HEK293 (cell line): ENCODE results near the gene SSBP2.

Experiments used
- CTCF ChIA-PET: fragments of 350-600 bp; formaldehyde crosslinking; extraction: SDS; loops from one replicate; lab custom pipeline; 2021; ENCODE audit warnings: antibody characterized with exemption; lab: Yijun Ruan, JAX
- POLR2A ChIA-PET: fragments of 300-600 bp; formaldehyde crosslinking; extraction: SDS; loops from one replicate; lab custom pipeline; 2020; ENCODE audit warnings: antibody characterized with exemption, inconsistent platforms; lab: Yijun Ruan, JAX
- H3K27ac ChIP-seq: fragments of 200-500 bp; sonication (Bioruptor generic); 2 replicates; pipeline ENCODE4 v1.5.1; 2014; ENCODE audit warnings: low read depth, low read length, control low read depth, inconsistent platforms; ENCODE audit errors: extremely low read depth
- H3K36me3 ChIP-seq, 2 experiments: fragments of 200-500 bp in 1 of 2; sonication (Bioruptor generic) in 1 of 2; 1 replicate in 1 of 2; 2 replicates in 1 of 2; pipeline ENCODE4 v1.5.1; 2014 to 2017; ENCODE audit warnings: inconsistent platforms in 2 of 2, low read length in 2 of 2; ENCODE audit not compliant: control insufficient read depth in 2 of 2, insufficient read depth in 1 of 2
- H3K4me1 ChIP-seq: fragments of 200-500 bp; sonication (Bioruptor generic); 2 replicates; pipeline ENCODE4 v1.5.1; 2014; ENCODE audit warnings: mild to moderate bottlenecking, low read length, inconsistent platforms; ENCODE audit not compliant: control insufficient read depth, insufficient read depth
- H3K4me3 ChIP-seq: 2 replicates; pipeline ENCODE4 v1.5.1; 2011; ENCODE audit warnings: low read depth, mild to moderate bottlenecking, control low read depth, low read length, moderate library complexity
- H3K9me3 ChIP-seq: fragments of 200-500 bp; sonication (Bioruptor generic); 2 replicates; pipeline ENCODE4 v1.5.1; 2014; ENCODE audit warnings: low read depth, low read length, inconsistent platforms; ENCODE audit not compliant: control insufficient read depth, insufficient read depth
- MZF1 ChIP-seq: fragments of 450-650 bp; formaldehyde crosslinking; IDR thresholded peaks from 2 replicates; pipeline ENCODE4 v1.5.1; 2017; ENCODE audit warnings: missing biosample characterization, missing genetic modification characterization, borderline replicate concordance
- OVOL3 ChIP-seq: fragments of 450-650 bp; formaldehyde crosslinking; IDR thresholded peaks from 2 replicates; pipeline ENCODE4 v1.5.1; 2016; ENCODE audit warnings: missing biosample characterization, missing genetic modification characterization
- ZFP41 ChIP-seq: fragments of 450-650 bp; formaldehyde crosslinking; IDR thresholded peaks from 2 replicates; pipeline ENCODE4 v1.5.1; 2016; ENCODE audit warnings: missing biosample characterization, missing genetic modification characterization, borderline replicate concordance
- ZIC2 ChIP-seq: fragments of 450-650 bp; formaldehyde crosslinking; IDR thresholded peaks from 2 replicates; pipeline ENCODE4 v1.5.1; 2016; ENCODE audit warnings: missing biosample characterization, missing genetic modification characterization
- ZNF10 ChIP-seq: fragments of 450-650 bp; formaldehyde crosslinking; IDR thresholded peaks from 2 replicates; pipeline ENCODE4 v1.5.1; 2017; ENCODE audit warnings: missing biosample characterization, missing genetic modification characterization
- ZNF214 ChIP-seq: fragments of 450-650 bp; formaldehyde crosslinking; IDR thresholded peaks from 2 replicates; pipeline ENCODE4 v1.5.1; 2017; ENCODE audit warnings: missing biosample characterization, mild to moderate bottlenecking, missing genetic modification characterization, borderline replicate concordance
- ZNF394 ChIP-seq: fragments of 450-650 bp; formaldehyde crosslinking; IDR thresholded peaks from 2 replicates; pipeline ENCODE4 v1.5.1; 2016; ENCODE audit warnings: missing biosample characterization, missing genetic modification characterization, mild to moderate bottlenecking, moderate library complexity, borderline replicate concordance
- ZNF521 ChIP-seq: fragments of 450-650 bp; formaldehyde crosslinking; IDR thresholded peaks from 2 replicates; pipeline ENCODE4 v1.5.1; 2017; ENCODE audit warnings: missing biosample characterization, mild to moderate bottlenecking, missing genetic modification characterization
- ZNF561 ChIP-seq: fragments of 450-650 bp; IDR thresholded peaks from 2 replicates; pipeline ENCODE4 v1.5.1; 2018; ENCODE audit warnings: missing biosample characterization, missing genetic modification characterization, borderline replicate concordance
- ZNF571 ChIP-seq: fragments of 450-650 bp; formaldehyde crosslinking; IDR thresholded peaks from 2 replicates; pipeline ENCODE4 v1.5.0; 2017; ENCODE audit warnings: missing biosample characterization, missing genetic modification characterization
- ZNF610 ChIP-seq: fragments of 450-650 bp; formaldehyde crosslinking; IDR thresholded peaks from 2 replicates; pipeline ENCODE4 v1.5.1; 2016; ENCODE audit warnings: missing biosample characterization, missing genetic modification characterization, borderline replicate concordance
- ZNF624 ChIP-seq: fragments of 450-650 bp; formaldehyde crosslinking; IDR thresholded peaks from 2 replicates; pipeline ENCODE4 v1.5.1; 2017; ENCODE audit warnings: missing biosample characterization, missing genetic modification characterization
- ZNF626 ChIP-seq: fragments of 450-650 bp; sonication (Bioruptor Pico); formaldehyde crosslinking; IDR thresholded peaks from 2 replicates; pipeline ENCODE4 v1.5.1; 2018; ENCODE audit warnings: missing biosample characterization, missing genetic modification characterization, inconsistent platforms
- ZNF629 ChIP-seq: fragments of 450-650 bp; formaldehyde crosslinking; IDR thresholded peaks from 2 replicates; pipeline ENCODE4 v1.5.1; 2017; ENCODE audit warnings: missing biosample characterization, missing genetic modification characterization
- ZNF704 ChIP-seq: fragments of 450-650 bp; formaldehyde crosslinking; IDR thresholded peaks from 2 replicates; pipeline ENCODE4 v1.5.1; 2016; ENCODE audit warnings: missing biosample characterization, missing genetic modification characterization
- ZNF707 ChIP-seq: fragments of 450-650 bp; formaldehyde crosslinking; IDR thresholded peaks from 2 replicates; pipeline ENCODE4 v1.5.1; 2016; ENCODE audit warnings: missing biosample characterization, missing genetic modification characterization
- ZSCAN18 ChIP-seq: fragments of 450-650 bp; formaldehyde crosslinking; IDR thresholded peaks from 2 replicates; pipeline ENCODE4 v1.5.1; 2016; ENCODE audit warnings: missing biosample characterization, missing genetic modification characterization
- TF ChIP-seq, protein P1 (sequence below): fragments of 450-650 bp; formaldehyde crosslinking; IDR thresholded peaks from 2 replicates; pipeline ENCODE4 v1.5.1; 2016; ENCODE audit warnings: missing biosample characterization, missing genetic modification characterization
- TF ChIP-seq, protein P2 (sequence below): fragments of 450-650 bp; formaldehyde crosslinking; IDR thresholded peaks from 2 replicates; pipeline ENCODE4 v1.5.1; 2016; ENCODE audit warnings: missing biosample characterization, missing genetic modification characterization

SSBP2 gene

DNA sequence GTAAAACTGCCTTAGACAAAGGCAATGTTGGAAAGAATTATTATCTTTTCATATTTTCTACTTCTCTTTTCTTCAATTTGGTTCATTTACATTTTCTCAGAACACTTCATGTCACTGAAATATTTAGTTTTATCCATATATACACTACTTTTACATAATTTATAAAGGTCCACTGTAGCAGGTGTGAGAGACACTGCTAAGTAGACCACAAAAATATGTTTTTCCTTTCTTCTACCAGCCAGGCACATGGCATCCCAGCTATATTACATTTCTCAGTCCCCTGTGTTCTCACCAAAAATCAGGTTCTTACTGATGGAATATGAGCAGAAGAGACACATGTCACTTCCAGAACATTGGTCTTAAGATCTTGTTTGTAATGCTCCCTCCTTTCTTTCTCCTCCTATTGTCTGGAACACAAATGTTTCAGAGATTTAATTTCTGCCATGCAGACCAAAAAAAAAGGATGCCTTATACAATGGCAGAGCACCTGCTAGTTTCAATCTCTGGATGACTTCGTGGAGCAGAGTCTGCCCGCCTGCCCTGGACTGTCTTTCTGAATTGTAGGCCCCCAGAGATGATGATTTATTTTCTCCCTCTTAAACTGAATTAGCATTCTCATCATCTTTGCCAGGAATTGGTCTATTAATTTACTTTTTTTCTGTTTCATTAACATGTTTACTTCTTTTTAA lies 231.5 kb downstream of the SSBP2 start:
- no peaks in the 10 kb centered on the region for H3K36me3 ChIP-seq
- ChIA-PET CTCF (interaction anchor here (0.7 to 1.1 kb wide), 2 partner anchors 13 to 21 kb away, joined by 3 read pairs; no protein-coding TSS in a partner anchor), POLR2A (no interaction called here)
- no peak for TF ChIP-seq ZNF624 (tag by site-specific recombination)
- TF ChIP-seq ZNF629 (tag by site-specific recombination) = no peak
- TF ChIP-seq ZNF394 (tag by site-specific recombination) = no peak
- TF ChIP-seq, protein P1, sequence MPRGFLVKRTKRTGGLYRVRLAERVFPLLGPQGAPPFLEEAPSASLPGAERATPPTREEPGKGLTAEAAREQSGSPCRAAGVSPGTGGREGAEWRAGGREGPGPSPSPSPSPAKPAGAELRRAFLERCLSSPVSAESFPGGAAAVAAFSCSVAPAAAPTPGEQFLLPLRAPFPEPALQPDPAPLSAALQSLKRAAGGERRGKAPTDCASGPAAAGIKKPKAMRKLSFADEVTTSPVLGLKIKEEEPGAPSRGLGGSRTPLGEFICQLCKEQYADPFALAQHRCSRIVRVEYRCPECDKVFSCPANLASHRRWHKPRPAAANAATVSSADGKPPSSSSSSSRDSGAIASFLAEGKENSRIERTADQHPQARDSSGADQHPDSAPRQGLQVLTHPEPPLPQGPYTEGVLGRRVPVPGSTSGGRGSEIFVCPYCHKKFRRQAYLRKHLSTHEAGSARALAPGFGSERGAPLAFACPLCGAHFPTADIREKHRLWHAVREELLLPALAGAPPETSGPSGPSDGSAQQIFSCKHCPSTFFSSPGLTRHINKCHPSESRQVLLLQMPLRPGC = no peak
- TF ChIP-seq ZNF571 (tag by site-specific recombination) = no peak
- no peak for TF ChIP-seq MZF1 (tag by site-specific recombination)
- no peak for TF ChIP-seq ZNF707 (tag by site-specific recombination)
- TF ChIP-seq ZNF521 (tag by site-specific recombination) = no peak
- no peak for TF ChIP-seq ZNF10 (tag by site-specific recombination)
- no peak for TF ChIP-seq ZNF610 (tag by site-specific recombination)
- TF ChIP-seq, protein P2, sequence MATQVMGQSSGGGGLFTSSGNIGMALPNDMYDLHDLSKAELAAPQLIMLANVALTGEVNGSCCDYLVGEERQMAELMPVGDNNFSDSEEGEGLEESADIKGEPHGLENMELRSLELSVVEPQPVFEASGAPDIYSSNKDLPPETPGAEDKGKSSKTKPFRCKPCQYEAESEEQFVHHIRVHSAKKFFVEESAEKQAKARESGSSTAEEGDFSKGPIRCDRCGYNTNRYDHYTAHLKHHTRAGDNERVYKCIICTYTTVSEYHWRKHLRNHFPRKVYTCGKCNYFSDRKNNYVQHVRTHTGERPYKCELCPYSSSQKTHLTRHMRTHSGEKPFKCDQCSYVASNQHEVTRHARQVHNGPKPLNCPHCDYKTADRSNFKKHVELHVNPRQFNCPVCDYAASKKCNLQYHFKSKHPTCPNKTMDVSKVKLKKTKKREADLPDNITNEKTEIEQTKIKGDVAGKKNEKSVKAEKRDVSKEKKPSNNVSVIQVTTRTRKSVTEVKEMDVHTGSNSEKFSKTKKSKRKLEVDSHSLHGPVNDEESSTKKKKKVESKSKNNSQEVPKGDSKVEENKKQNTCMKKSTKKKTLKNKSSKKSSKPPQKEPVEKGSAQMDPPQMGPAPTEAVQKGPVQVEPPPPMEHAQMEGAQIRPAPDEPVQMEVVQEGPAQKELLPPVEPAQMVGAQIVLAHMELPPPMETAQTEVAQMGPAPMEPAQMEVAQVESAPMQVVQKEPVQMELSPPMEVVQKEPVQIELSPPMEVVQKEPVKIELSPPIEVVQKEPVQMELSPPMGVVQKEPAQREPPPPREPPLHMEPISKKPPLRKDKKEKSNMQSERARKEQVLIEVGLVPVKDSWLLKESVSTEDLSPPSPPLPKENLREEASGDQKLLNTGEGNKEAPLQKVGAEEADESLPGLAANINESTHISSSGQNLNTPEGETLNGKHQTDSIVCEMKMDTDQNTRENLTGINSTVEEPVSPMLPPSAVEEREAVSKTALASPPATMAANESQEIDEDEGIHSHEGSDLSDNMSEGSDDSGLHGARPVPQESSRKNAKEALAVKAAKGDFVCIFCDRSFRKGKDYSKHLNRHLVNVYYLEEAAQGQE (tag by site-specific recombination) = no peak
- no peak for TF ChIP-seq ZNF561 (tag by site-specific recombination)
- no peak for TF ChIP-seq ZNF704 (tag by site-specific recombination)
- H3K4me1 ChIP-seq = no peaks in the 10 kb centered on the region
- H3K27ac ChIP-seq = no peak overlapping the region
- H3K4me3 ChIP-seq = no peak overlapping the region
- no peaks in the 10 kb centered on the region for H3K9me3 ChIP-seq

- H3K9me3 ChIP-seq = no peaks in the 10 kb centered on the region
- TF ChIP-seq ZNF610 (tag by site-specific recombination) (no peak), OVOL3 (tag by site-specific recombination) (no peak)
- no peak overlapping the region for H3K4me3 ChIP-seq
- no peaks in the 10 kb centered on the region for H3K4me1 ChIP-seq
- ChIA-PET CTCF (no interaction called here), POLR2A (no interaction called here)
- H3K27ac ChIP-seq = no peak overlapping the region
- H3K36me3 ChIP-seq = no peaks in the 10 kb centered on the region
Observed at GRCh38 chr5:81517462-81517861, 233.4 kb downstream of the SSBP2 start.

- TF ChIP-seq ZNF626 = no peak
- TF ChIP-seq ZNF214 (tag by site-specific recombination) = no peak
- TF ChIP-seq ZSCAN18 (tag by site-specific recombination) = no peak
- TF ChIP-seq ZIC2 (tag by site-specific recombination) = no peak
- TF ChIP-seq ZFP41 (tag by site-specific recombination) = no peak
- no peaks in the 10 kb centered on the region for H3K9me3 ChIP-seq
- no peak overlapping the region for H3K4me3 ChIP-seq
- CTCF ChIA-PET = interaction anchor here (0.6 to 1.0 kb wide), 4 partner anchors 9 to 241 kb away, joined by 3 to 5 read pairs (median 4); no protein-coding TSS in a partner anchor
- H3K27ac ChIP-seq = no peak overlapping the region
- POLR2A ChIA-PET = no interaction called here
- H3K4me1 ChIP-seq = no peaks in the 10 kb centered on the region
- no peaks in the 10 kb centered on the region for H3K36me3 ChIP-seq
Observed at GRCh38 chr5:81516091-81516490, 234.8 kb downstream of the SSBP2 start.
